ENCODE measurements around the gene PTRH2.
"Not testable (repeated sequence)": the region's sequence is repeated elsewhere in the genome, so short reads cannot be mapped to it uniquely, and the experiment has no call there.

PTRH2 gene

GRCh38 chr17:59666235-59666634 is 41.0 kb downstream of the PTRH2 start:
- no peak for DNase-seq

GRCh38 chr17:59656624-59657023 is 50.6 kb downstream of the PTRH2 start:
- not testable (repeated sequence) for DNase-seq

- no peak for DNase-seq
Observed at GRCh38 chr17:59652119-59652518, 55.1 kb downstream of the PTRH2 start.

- DNase-seq: no peak
Observed at GRCh38 chr17:59651346-59651745, 55.9 kb downstream of the PTRH2 start.

- no peak for DNase-seq
Observed at GRCh38 chr17:59650642-59651041, 56.6 kb downstream of the PTRH2 start.

- no peak for DNase-seq
Observed at GRCh38 chr17:59649886-59650285, 57.3 kb downstream of the PTRH2 start.

Measured in NCI-H2081 treated with DMSO at 0.1 percent for 48 hours (cell line).